ENCODE measurements around the gene ADGRG1.

The ADGRG1 gene

DNA sequence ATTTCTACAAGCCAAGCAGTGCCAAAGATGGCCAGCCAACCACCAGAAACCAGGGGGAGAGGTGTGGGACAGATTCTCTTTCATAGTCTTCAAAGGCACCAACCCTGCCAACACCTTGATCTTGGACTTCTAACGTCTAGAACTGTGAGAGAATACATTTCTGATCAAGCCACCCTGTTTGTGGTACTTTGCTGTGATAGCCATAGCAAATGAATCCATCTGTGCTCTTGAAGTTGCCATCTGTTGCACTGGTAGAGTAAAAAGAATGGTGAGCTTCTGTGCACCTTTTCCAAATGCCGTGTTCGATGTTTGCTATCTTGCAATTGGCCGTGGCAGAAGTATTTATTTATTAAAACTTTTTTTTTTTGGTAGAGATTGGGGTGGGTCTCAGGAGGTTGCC is 16.7 kb upstream of the ADGRG1 start:
- no peak for DNase-seq (ENCODE audit: low spot score)
- no peaks in the 10 kb centered on the region for H3K36me3 ChIP-seq (replicated peaks in 1 of 2; ENCODE audit: control insufficient read depth in 2 of 2, insufficient read depth in 2 of 2, low read length in 2 of 2)
- no peak overlapping the region for H3K9ac ChIP-seq (ENCODE audit: low read depth, low read length, poor library complexity)
- no peak overlapping the region for H3K4ac ChIP-seq (ENCODE audit: low read length)
- no peak overlapping the region for H4K8ac ChIP-seq (ENCODE audit: low read depth, low read length)
- peaks cover 0 to 3% of the 10 kb centered on the region in 2 donors for H3K9me3 ChIP-seq (replicated peaks in 1 of 2; ENCODE audit: control insufficient read depth in 2 of 2, insufficient read depth in 1 of 2, low read depth in 1 of 2, low read length in 2 of 2)
- no peak overlapping the region for H3K18ac ChIP-seq (ENCODE audit: low read length)
- peaks cover 0 to 20% (median 0%) of the 10 kb centered on the region in 3 experiments for H3K27me3 ChIP-seq (ENCODE audit: control insufficient read depth in 3 of 3, insufficient read depth in 3 of 3, low read depth in 1 of 3, low read length in 3 of 3)
- H3K27ac ChIP-seq (replicated peaks; ENCODE audit: low read length), result no peak overlapping the region
- H3K4me2 ChIP-seq (ENCODE audit: insufficient read depth, low read length, poor library complexity, severe bottlenecking), result no peak overlapping the region
- H3K79me1 ChIP-seq (ENCODE audit: low read depth, low read length), result no peaks in the 10 kb centered on the region
- no peak overlapping the region for H3K14ac ChIP-seq (ENCODE audit: low read length)
- no peak overlapping the region for H2BK5ac ChIP-seq (ENCODE audit: low read length)
- H2BK12ac ChIP-seq (ENCODE audit: low read length), result no peak overlapping the region
- H3K4me3 ChIP-seq (ENCODE audit: low read length in 2 of 2), result no peak overlapping the region
- H2BK120ac ChIP-seq (ENCODE audit: low read depth, low read length), result no peak overlapping the region
- no peak overlapping the region for H2AK5ac ChIP-seq (ENCODE audit: low read depth, low read length)
- H4K91ac ChIP-seq (ENCODE audit: low read depth, low read length, poor library complexity), result no peak overlapping the region
- no peak overlapping the region for H2BK15ac ChIP-seq (ENCODE audit: low read length)
- no CpG with 5 or more reads among the region's 4 CpGs for WGBS, 2 donors (ENCODE audit: extremely low coverage in 2 of 2, insufficient read length in 2 of 2, insufficient replicate concordance in 1 of 2)
- H3K23ac ChIP-seq (ENCODE audit: low read depth, low read length, poor library complexity), result no peak overlapping the region
- H3K4me1 ChIP-seq (ENCODE audit: control insufficient read depth in 2 of 2, insufficient read depth in 1 of 2, low read depth in 1 of 2, low read length in 2 of 2), result peaks cover 0 to 4% of the 10 kb centered on the region in 2 donors
- H2AFZ ChIP-seq (ENCODE audit: low read length), result no peak overlapping the region

DNA sequence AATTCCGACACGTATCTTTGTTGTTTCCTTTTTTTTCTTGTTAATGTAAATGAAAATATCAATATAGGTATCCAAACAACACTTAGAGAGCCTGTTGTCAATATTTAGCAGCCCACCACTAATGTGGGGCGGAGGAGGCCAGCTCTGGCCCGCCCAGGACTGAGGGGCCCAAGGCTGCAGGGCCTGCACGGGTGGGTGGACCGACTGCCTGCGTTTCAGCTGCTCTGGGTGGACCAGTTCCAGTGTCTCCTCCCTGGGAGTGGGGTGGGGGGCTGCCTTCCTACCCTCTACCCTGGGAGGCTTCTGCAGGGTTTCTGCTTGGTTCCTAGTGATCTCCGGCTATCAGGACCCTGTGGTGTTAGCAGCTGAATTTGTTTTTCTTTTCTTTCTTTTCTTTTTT is 15.9 kb upstream of the ADGRG1 start:
- no peak overlapping the region for H3K23ac ChIP-seq (ENCODE audit: low read depth, low read length, poor library complexity)
- H2AK5ac ChIP-seq (ENCODE audit: low read depth, low read length), result no peak overlapping the region
- no peak overlapping the region for H4K91ac ChIP-seq (ENCODE audit: low read depth, low read length, poor library complexity)
- peaks cover 0 to 4% of the 10 kb centered on the region in 2 donors for H3K4me1 ChIP-seq (ENCODE audit: control insufficient read depth in 2 of 2, insufficient read depth in 1 of 2, low read depth in 1 of 2, low read length in 2 of 2)
- peaks cover 0 to 20% (median 0%) of the 10 kb centered on the region in 3 experiments for H3K27me3 ChIP-seq (ENCODE audit: control insufficient read depth in 3 of 3, insufficient read depth in 3 of 3, low read depth in 1 of 3, low read length in 3 of 3)
- H3K18ac ChIP-seq (ENCODE audit: low read length), result no peak overlapping the region
- no peak overlapping the region for H3K4me3 ChIP-seq (ENCODE audit: low read length in 2 of 2)
- no peak overlapping the region for H2BK120ac ChIP-seq (ENCODE audit: low read depth, low read length)
- H2BK15ac ChIP-seq (ENCODE audit: low read length), result no peak overlapping the region
- H3K36me3 ChIP-seq (replicated peaks in 1 of 2; ENCODE audit: control insufficient read depth in 2 of 2, insufficient read depth in 2 of 2, low read length in 2 of 2), result no peaks in the 10 kb centered on the region
- no peak overlapping the region for H2BK12ac ChIP-seq (ENCODE audit: low read length)
- H3K4ac ChIP-seq (ENCODE audit: low read length), result no peak overlapping the region
- no peak overlapping the region for H3K27ac ChIP-seq (replicated peaks; ENCODE audit: low read length)
- H2BK5ac ChIP-seq (ENCODE audit: low read length), result no peak overlapping the region
- DNase-seq (ENCODE audit: low spot score), result no peak
- no peak overlapping the region for H2AFZ ChIP-seq (ENCODE audit: low read length)
- no peak overlapping the region for H3K14ac ChIP-seq (ENCODE audit: low read length)
- no peak overlapping the region for H4K8ac ChIP-seq (ENCODE audit: low read depth, low read length)
- no CpG with 5 or more reads among the region's 8 CpGs for WGBS, 2 donors (ENCODE audit: extremely low coverage in 2 of 2, insufficient read length in 2 of 2, insufficient replicate concordance in 1 of 2)
- H3K79me1 ChIP-seq (ENCODE audit: low read depth, low read length), result no peaks in the 10 kb centered on the region
- H3K4me2 ChIP-seq (ENCODE audit: insufficient read depth, low read length, poor library complexity, severe bottlenecking), result no peak overlapping the region
- peaks cover 0 to 3% of the 10 kb centered on the region in 2 donors for H3K9me3 ChIP-seq (replicated peaks in 1 of 2; ENCODE audit: control insufficient read depth in 2 of 2, insufficient read depth in 1 of 2, low read depth in 1 of 2, low read length in 2 of 2)
- no peak overlapping the region for H3K9ac ChIP-seq (ENCODE audit: low read depth, low read length, poor library complexity)

DNA sequence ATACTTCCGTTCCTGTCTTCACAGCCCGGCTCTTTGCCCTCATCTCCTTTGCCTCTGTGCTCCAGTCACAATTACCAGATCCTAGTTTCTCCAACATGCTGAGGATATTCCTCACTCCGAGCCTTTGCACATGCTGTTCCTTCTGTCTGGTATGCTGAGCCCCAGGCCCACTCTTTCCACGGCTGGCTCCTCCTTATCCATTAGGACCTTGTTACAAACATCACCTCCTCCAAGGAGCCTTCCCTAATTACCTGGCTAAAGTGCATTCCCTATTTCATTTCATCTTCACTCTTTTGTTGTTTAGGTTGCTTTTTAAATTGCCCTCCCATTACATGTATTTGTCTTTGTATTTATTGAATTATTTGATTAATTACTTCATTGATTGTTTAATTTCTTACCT is 14.9 kb upstream of the ADGRG1 start:
- Histone ChIP-seq H2BK120ac (ENCODE audit: low read depth, low read length) (no peak overlapping the region), H3K27me3 (ENCODE audit: control insufficient read depth in 3 of 3, insufficient read depth in 3 of 3, low read depth in 1 of 3, low read length in 3 of 3) (peaks cover 0 to 20% (median 0%) of the 10 kb centered on the region in 3 experiments), H3K9me3 (replicated peaks in 1 of 2; ENCODE audit: control insufficient read depth in 2 of 2, insufficient read depth in 1 of 2, low read depth in 1 of 2, low read length in 2 of 2) (peaks cover 0 to 3% of the 10 kb centered on the region in 2 donors), H3K4ac (ENCODE audit: low read length) (no peak overlapping the region), H3K4me3 (ENCODE audit: low read length in 2 of 2) (no peak overlapping the region), H3K18ac (ENCODE audit: low read length) (no peak overlapping the region), H4K8ac (ENCODE audit: low read depth, low read length) (no peak overlapping the region), H3K27ac (replicated peaks; ENCODE audit: low read length) (no peak overlapping the region), H3K9ac (ENCODE audit: low read depth, low read length, poor library complexity) (no peak overlapping the region), H2BK5ac (ENCODE audit: low read length) (no peak overlapping the region), H3K4me2 (ENCODE audit: insufficient read depth, low read length, poor library complexity, severe bottlenecking) (no peak overlapping the region), H4K91ac (ENCODE audit: low read depth, low read length, poor library complexity) (no peak overlapping the region), H3K79me1 (ENCODE audit: low read depth, low read length) (no peaks in the 10 kb centered on the region), H3K14ac (ENCODE audit: low read length) (no peak overlapping the region), H3K23ac (ENCODE audit: low read depth, low read length, poor library complexity) (no peak overlapping the region), H2AFZ (ENCODE audit: low read length) (no peak overlapping the region), H3K4me1 (ENCODE audit: control insufficient read depth in 2 of 2, insufficient read depth in 1 of 2, low read depth in 1 of 2, low read length in 2 of 2) (peaks cover 0 to 4% of the 10 kb centered on the region in 2 donors), H2AK5ac (ENCODE audit: low read depth, low read length) (no peak overlapping the region), H2BK15ac (ENCODE audit: low read length) (no peak overlapping the region), H3K36me3 (replicated peaks in 1 of 2; ENCODE audit: control insufficient read depth in 2 of 2, insufficient read depth in 2 of 2, low read length in 2 of 2) (no peaks in the 10 kb centered on the region), H2BK12ac (ENCODE audit: low read length) (no peak overlapping the region)
- no peak for DNase-seq (ENCODE audit: low spot score)
- WGBS, 2 donors (ENCODE audit: extremely low coverage in 2 of 2, insufficient read length in 2 of 2, insufficient replicate concordance in 1 of 2), result no CpG with 5 or more reads among the region's 4 CpGs

DNA sequence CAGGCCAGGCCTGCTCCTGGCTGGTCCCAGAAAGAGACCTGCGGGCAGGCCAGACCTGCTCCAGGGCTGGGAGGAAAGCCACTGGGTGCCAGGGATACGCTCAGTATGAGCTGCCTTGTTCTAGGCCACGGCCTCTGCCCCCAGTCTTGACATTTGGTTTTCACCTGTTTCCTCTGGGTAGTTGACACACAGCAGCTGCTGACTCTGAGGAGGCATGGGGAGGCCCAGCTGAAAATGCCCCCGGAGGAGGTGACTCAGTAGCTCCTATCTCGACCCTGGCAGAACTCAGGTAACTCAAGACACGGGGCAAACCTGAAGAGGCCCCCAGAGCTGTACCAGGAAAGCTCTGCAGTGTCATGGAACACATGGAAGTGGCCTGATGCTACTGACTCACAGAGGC is 13.9 kb upstream of the ADGRG1 start:
- Histone ChIP-seq H3K4ac (ENCODE audit: low read length) (no peak overlapping the region), H3K9me3 (replicated peaks in 1 of 2; ENCODE audit: control insufficient read depth in 2 of 2, insufficient read depth in 1 of 2, low read depth in 1 of 2, low read length in 2 of 2) (peaks cover 0 to 3% of the 10 kb centered on the region in 2 donors), H3K36me3 (replicated peaks in 1 of 2; ENCODE audit: control insufficient read depth in 2 of 2, insufficient read depth in 2 of 2, low read length in 2 of 2) (no peaks in the 10 kb centered on the region), H3K4me2 (ENCODE audit: insufficient read depth, low read length, poor library complexity, severe bottlenecking) (no peak overlapping the region), H4K8ac (ENCODE audit: low read depth, low read length) (no peak overlapping the region), H3K27ac (replicated peaks; ENCODE audit: low read length) (no peak overlapping the region), H3K4me1 (ENCODE audit: control insufficient read depth in 2 of 2, insufficient read depth in 1 of 2, low read depth in 1 of 2, low read length in 2 of 2) (peaks cover 0 to 3% of the 10 kb centered on the region in 2 donors), H2BK12ac (ENCODE audit: low read length) (no peak overlapping the region), H3K27me3 (ENCODE audit: control insufficient read depth in 3 of 3, insufficient read depth in 3 of 3, low read depth in 1 of 3, low read length in 3 of 3) (peaks cover 0 to 16% (median 0%) of the 10 kb centered on the region in 3 experiments), H4K91ac (ENCODE audit: low read depth, low read length, poor library complexity) (peak overlapping the region; percentile 81), H2BK120ac (ENCODE audit: low read depth, low read length) (no peak overlapping the region), H2BK15ac (ENCODE audit: low read length) (no peak overlapping the region), H3K18ac (ENCODE audit: low read length) (no peak overlapping the region), H2AFZ (ENCODE audit: low read length) (no peak overlapping the region), H3K14ac (ENCODE audit: low read length) (no peak overlapping the region), H2AK5ac (ENCODE audit: low read depth, low read length) (no peak overlapping the region), H3K79me1 (ENCODE audit: low read depth, low read length) (no peaks in the 10 kb centered on the region), H3K23ac (ENCODE audit: low read depth, low read length, poor library complexity) (no peak overlapping the region), H2BK5ac (ENCODE audit: low read length) (no peak overlapping the region), H3K4me3 (ENCODE audit: low read length in 2 of 2) (no peak overlapping the region), H3K9ac (ENCODE audit: low read depth, low read length, poor library complexity) (no peak overlapping the region)
- no peak for DNase-seq (ENCODE audit: low spot score)
- no CpG with 5 or more reads among the region's 6 CpGs for WGBS, 2 donors (ENCODE audit: extremely low coverage in 2 of 2, insufficient read length in 2 of 2, insufficient replicate concordance in 1 of 2)

Data from neuronal stem cell (in vitro differentiated cells).